PFSK-1 (cell line): ENCODE data around the gene SLC26A8.

Experiments used
- POLR2AphosphoS5 ChIP-seq: IDR thresholded peaks from 2 replicates; pipeline ENCODE4 v1.6.1; 2012; ENCODE audit warnings: low read depth, mild to moderate bottlenecking, control low read depth, low read length, moderate library complexity
- REST ChIP-seq, 2 experiments: IDR thresholded peaks; 2 replicates each; pipeline versions ENCODE4 v1.6.1 to v1.8.0; 2011 to 2012; ENCODE audit warnings: low read depth in 2 of 2, low read length in 2 of 2, control low read depth in 1 of 2, inconsistent platforms in 1 of 2, mild to moderate bottlenecking in 1 of 2, moderate library complexity in 1 of 2; ENCODE audit not compliant: insufficient read depth in 1 of 2
- TAF1 ChIP-seq: IDR thresholded peaks from 2 replicates; pipeline ENCODE4 v1.6.1; 2012; ENCODE audit warnings: low read length, control low read depth, borderline replicate concordance; ENCODE audit not compliant: insufficient read depth

- TF ChIP-seq REST (IDR thresholded peaks at IDR 0.05; ENCODE audit: insufficient read depth in 1 of 2, low read depth in 2 of 2, low read length in 2 of 2) (no peak), POLR2AphosphoS5 (no peak), TAF1 (no peak)
These were observed 55.6 kb downstream of the SLC26A8 start for GRCh38 chr6:35968821-35969220.
